GM21723 (cell line): ENCODE measurements around the gene THAP3.

Experiments used
- ATAC-seq: cut with Tn5 transposase; IDR thresholded peaks from one replicate; pipeline ENCODE4 v1.9.1; 2021; ENCODE audit warnings: mild to moderate bottlenecking, moderate library complexity; ENCODE audit not compliant: unreplicated experiment

THAP3 gene

DNA sequence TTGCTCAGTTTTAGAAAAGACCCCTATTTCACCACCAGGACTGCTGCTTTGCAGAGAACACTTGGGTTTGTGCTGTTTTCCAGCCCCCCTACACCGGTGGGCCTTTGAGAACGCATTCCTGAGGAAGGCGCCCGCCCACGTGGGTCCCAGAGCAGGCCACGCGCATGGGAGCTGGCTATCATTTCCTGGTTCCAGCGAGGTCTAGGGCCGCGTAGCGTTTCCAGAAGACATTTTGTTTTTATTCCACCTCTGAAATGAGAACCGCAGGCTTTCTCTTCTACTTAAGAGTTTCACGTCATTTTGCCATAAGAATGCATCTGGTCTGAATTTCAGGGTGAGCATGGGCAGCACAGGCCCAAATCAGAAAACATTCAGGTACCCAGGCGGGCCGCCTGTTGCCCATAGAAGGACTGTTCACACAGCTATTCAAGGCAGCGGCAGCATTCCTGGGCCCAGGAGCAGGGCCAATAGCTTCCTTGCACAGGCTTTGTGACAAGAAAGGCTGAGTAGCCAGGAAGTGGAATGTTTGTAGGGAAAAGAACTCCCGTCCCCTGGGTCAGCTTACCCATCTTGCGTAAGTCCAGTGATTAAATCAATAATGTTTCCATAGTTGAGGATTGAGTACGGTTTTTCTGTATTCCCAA is 20.6 kb upstream of the THAP3 start:
- no peak for ATAC-seq

DNA sequence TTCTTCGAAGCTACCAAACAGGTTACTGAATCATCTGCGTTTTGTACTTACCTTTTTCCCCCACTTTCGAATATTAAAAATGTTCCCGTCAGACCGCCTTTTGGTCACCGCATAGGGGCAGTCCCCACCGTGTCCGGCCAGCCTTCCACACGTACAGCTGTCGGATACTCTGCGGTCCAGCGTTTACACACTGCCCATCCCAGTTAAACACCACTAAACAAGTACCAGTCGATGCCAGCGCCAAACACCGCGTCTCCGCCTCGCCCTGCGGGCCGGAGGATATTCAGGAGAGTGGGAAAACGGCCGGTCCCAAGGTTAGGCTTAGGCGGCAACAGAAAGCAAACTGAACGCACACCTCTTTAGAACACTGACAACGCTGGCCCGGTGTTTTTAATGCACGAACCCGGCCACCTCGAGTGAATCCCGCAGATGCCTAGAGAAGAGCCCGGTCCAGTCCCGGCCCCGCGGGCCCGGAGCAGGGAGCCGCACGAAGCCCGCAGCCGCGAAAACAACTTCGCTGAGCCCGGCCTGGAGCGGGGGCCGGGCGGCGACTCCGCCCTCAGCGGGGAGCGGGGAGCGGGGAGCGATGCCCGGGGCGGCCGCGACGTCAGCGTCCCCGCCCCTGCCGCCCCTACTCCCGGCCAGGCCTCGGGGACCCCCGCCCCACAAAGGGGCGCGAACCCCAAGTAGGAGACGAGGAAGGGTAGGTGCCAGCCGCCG is 11.9 kb upstream of the THAP3 start:
- peak; percentile 36 for ATAC-seq

DNA sequence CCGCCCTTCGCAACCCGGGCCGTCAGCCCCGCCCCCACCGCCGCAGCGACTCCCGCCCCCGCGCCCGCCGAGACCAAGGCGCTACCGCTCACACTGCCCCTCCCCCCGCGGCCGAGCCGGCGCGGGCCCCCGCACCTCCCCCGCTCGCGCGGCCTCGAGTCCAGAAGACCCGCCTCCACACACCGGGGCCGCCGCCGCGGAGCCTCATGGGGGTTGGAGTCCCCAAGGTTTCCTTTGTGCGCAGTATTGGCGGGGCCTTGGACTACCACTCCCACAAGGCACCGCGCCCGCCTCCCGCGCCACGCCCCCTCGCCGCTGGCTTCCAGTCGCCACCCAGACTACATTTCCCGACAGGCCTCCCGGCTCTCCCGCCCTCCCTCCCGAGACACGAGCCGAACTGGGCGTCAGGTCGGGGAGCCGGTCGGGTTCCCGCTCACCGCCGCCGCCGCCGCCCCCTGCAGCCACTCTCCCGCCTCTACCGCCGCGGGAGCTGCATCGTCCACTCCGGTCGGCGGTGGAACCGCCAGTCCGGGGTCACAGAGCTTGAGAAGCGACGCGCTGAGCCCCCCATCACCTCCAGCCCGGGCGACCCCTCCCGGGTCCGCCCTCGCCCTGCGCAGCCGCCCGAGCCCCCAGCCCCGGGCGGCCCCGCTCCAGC is 11.2 kb upstream of the THAP3 start, which contains the start of gene PHF13:
Gene PHF13, plus strand, starts transcription at position 371 of the 658 bp plus-strand sequence. CDS start 336 bp downstream, outside the sequence.
- ATAC-seq = peak; percentile 92

DNA sequence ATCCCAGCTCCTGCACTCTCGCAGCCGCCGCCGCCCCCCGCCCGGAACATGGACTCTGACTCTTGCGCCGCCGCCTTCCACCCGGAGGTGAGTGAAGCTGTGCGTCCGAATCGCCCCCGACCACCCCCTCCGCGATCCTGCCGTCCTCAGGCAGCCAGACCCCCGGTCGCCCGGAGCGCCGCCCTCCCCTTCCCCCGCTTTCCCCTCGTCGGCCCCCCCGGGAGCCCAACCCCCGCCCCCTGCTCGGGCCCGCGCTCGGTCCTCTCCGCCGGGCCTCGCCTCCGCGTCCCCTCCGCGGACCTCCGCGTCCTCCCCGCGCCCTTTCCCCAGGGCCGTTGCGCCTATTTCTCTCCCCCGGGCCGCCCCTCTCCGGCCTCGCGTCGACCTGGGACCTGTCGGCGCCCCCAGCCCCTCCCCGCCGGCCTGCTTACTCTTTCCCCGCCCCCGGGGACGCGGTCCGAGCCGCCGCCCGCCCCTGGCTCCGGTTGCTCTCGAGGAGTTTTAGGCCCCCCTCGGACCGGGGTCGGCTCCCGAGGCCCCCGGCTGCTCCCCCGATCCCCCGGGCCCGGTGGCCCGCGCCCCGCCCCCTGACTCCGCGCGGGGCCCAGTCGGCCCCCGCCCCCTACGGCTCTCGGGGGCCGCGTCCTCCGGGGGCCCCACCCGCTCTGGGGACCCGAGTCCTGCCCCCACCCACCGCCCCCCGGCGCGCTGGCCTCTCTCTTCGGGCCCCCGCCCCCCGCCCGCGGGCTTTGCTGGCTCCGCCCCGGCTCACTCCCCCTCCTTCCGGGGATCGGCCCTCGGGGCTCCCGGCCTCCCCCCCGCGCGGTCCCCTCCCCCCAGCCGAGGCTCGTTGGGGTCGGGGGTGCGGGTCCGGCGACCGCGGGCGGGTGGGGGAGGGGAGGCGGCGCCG is 10.4 kb upstream of the THAP3 start:
- no peak for ATAC-seq

DNA sequence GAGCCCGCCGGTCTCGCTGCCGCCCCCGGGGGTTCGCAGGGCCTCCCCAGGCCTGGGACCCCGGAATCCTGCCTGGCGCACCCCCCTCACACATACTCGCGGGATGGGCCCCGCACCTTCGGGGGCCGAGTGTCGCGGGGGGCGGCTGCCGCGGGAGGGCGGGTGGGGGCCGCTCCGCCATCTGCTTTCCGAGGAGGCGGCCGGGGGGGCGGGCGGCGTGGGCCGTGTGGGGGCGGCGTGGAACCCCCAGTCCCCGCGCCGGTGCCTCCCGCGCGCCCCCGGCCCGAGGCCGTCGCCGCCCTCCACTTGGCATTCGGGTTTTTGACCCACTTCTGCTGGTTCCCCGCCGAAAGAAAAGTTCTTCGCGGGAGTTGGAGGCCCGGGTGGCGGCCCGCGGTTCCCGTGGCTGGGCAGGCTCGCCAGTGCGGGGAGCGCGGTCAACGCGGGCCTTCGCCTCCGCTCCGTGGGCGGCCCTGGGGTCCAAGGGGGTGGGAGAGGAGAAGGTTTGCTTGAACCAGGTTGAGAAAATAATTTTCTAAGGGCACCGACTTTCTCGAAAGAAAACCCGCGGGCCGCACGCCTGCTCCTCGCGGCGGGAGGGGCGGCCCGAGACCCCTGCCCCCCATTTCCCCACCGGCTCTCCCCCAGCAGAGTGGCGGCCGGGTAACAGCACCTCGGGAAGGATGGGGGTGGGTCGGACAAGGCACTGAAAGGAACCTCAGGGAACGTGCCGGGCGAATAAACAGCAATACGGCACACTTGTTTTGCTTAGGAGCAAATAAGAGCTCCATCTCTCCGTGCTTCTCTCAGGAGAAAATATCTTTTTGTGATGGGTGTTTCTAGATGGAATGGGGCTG is 9.5 kb upstream of the THAP3 start:
- no peak for ATAC-seq

DNA sequence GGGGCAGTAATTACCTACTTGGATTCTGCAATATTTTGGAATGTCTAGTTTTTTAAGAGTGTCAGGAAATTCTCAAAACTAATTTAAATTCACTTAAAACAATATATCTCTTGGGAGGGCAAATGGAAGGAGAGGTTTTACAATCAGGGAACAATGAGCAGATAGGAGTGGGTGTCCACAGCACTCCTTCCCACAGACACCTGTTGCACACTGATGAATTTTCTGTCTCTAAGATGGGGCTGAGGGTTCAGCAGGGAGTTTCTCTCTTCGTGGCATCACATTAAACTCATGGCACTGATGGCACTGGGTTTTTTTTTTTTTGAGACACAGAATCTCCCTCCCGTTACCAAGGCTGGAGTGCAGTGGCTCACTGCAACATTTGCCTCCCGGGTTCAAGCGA is 5.6 kb upstream of the THAP3 start:
- no peak for ATAC-seq

DNA sequence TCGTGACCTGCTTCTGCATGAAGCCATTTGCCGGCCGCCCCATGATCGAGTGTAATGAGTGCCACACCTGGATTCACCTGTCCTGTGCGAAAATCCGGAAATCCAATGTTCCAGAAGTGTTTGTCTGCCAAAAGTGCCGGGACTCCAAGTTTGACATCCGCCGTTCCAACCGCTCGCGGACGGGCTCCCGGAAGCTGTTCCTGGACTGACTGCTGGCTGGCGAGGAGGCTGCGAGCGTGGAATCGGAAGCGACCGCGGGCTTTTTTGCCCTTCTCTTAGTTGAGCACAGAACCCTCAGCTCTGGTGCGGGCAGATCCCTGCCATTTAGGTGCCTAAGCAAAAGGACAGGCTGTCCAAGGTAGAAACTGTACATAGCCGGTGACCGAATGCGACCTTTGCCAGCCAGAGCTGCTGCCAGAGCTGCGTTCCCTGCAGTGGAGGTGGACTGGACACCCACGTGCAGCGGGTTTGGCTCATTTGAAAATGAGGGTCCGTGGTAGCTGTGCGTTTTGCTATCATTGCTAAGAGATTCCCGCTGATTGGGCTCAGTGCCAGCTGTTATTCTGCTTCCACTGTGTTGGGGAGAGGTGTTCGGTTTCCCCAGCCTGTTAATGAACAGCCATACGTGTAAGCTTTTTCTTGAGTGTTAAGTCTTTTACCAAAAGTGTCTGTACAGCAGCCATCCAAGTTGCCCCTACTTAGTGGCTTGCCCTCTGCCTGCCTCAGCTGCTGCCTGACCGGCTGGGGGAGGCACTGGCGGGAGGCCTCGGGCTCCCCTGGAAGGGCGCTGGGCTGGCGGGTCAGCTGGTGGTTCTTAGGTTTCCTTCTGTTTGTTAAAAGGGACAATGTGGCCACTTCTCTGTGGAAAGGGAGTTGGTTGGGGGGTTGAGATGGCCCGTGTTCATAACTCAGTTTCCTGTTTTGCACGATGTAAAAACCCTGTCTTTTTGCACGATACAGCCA is 3.0 kb upstream of the THAP3 start:
- no peak for ATAC-seq

DNA sequence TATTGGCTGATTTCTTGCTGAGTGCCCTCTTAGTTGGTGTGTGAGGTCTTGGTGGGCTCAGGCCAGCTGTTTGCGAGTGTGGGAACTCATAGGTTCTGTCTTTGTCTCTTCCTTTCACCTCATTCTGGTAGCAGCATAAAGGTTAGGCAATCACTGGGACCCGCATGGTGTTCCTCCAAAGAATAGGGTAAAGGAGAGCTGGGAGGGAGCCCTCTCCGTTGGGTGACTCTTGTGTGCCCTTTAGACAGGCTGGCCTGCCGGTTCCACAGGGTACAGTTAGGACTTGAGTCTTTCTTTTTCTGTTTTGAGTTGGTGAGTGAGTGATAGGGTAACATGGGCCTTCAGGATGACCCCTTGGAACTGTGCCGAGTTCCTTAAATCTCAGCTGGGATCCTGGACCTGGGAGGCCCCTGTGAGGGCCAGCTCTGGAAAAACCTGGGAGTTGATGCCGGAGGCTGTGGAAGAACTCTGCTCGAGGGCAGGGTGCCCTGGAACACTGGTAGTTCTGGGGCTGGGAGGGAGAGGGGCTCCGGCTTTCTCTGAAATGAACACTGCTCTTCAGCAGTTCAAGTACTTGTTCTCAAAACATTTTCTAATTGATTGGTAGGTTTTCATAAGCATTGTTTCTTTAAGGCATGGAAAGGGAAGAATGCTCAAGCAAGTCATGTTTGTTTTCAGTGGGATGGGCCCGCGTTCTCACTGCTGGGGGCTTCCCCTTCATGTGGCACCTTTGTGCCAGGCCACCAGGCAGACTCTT is 2.1 kb upstream of the THAP3 start:
- ATAC-seq = no peak

DNA sequence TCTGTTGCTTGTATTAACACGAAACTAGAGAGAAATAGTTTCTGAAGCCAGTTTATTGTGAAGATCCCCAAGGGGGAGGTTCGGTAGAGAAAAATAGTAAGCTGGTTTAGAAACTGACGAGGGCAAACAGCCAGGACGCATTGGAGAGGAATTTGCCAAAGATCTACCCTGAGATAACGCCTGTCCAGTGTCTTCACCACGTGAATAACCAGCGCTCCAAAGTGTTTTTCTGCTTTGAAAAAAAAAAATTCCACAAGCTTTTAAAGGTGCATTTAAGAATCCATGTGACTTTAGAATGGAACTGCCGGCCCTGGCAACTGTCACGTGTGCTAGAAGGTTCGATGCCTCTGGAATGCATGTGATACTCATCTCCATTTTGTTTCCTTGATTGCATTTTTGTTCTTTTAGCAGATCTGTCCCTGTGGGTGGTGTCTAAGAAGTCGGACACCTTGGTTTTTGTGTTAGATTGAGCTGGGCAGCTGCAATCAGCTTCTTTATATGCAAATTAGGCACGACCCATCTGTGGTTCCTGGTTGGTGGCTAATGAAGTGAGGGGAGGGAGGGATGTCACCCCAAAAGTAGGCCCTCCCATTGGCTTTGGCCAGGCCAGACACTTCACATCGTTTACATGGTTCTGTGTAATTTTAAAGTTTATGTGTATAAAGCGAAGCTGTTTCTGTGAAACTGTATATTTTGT is 1.3 kb upstream of the THAP3 start:
- no peak for ATAC-seq

DNA sequence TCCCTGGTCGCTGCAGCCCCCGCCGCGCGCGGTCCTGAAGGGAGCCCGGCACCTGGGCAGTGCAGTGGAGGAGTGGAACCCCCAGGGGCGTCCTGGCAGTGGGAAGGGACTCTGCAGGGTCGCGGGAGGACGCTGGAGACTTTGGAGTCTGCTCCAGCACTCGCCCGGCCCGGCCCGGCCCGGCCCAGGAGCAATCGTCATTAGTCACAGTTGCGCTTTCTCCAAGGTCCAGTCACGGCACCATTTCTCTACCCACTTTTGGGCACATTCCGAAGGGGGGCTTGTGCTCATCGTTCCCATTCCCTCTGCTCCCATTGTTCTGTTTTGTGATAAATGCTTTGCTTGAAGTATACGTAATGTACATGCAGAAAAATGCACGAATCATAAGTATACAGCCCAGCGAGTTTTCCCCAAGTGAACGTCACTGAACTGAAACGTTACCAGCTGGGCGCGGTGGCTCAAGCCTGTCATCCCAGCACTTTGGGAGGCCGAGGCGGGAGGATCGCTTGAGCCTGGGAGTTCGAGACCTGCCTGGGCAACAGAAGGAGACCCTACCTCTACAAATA is 999 bp downstream of the THAP3 start:
- no peak for ATAC-seq

DNA sequence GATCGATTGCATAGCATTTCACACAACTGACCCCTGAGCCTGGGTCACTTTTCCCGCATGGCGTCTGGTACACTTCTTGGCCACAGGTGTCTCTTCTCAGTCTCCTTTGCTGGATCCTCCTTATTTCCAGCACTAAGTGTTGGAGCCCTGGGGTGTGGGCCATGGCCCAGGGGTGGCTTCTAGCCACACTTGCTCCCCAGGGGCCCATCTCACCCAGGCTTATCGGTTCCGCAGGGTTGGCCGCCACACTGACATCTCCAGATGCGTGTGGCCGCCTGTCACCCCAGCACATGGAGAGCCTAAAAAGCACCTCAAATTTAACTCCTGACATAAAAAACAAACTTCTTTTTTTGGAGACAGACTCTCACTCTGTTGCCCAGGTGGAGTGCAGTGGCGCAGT is 2.4 kb downstream of the THAP3 start:
- no peak for ATAC-seq

DNA sequence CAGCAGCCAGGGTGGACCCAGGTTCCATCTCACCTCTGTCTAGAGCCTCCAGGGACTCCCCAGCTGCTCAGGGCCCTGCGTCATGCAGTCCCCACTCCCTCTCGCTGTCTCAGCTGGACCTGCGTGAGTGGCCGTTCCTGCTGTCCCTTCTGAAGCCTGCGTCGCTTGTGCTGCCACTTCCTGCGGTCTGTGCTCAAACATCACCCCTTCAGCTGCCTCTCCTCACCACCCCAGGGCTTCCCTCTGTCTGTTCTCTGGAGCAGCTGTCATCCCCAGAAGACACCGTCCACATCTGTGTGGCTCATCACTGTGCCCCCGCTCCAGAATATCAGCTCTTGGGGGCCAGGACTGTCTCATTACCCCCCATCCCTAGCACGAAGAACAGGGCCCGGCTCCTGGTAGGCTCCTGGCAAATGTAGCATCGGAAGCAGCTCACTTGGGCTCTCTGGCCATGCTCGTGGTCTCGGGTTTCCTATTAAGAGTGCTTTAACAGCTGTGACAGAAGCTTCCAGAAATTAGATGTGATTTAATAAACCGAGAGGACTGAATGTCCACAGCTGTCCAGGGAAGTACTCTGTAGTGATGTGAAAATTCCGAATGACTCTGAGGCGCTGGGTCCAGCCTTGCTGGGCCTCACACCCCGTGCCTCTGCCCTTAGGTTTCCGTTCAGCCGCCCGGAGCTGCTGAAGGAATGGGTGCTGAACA is 3.3 kb downstream of the THAP3 start:
- ATAC-seq = no peak

DNA sequence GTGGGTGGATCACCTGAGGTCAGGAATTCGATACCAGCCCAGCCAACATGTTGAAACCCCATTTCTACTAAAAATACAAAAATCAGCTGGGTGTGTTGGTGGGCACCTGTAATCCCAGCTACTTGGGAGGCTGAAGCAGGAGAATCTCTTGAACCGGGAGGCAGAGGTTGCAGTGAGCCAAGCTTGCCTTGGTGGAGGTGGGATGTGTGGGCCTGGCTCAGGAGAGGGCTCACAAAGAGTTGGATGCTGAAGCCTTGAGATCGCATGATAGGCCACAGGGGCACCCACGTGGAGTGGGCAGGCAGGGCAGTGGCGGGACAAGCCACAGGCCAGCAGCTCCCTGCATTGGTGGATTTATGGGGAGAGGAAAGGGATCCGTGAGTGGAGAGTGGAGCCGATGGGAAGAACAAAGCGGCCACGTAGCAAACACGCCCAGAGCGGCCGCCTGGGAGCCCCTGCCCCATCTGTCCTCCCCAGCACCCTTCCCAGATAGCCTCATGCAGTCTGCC is 4.4 kb downstream of the THAP3 start:
- no peak for ATAC-seq

DNA sequence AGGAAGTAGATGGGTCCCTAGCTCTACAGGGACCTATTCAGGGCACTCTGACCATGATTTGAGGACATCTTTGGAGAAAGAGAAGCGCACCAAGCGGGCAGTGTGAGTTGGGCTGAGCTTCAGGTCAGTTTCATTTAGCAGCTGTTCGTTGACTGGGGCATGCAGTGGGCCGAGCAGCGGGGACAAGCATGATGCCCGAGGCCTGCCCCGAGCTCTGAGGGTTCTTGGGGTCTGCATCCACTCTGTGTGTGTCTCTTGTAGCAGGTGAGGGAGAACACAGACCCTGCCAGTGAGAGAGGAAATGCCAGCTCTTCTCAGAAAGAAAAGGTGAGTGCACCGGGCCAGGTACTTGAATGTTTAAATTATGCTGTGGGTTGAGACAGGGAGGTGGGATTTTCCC is 5.4 kb downstream of the THAP3 start:
- no peak for ATAC-seq

DNA sequence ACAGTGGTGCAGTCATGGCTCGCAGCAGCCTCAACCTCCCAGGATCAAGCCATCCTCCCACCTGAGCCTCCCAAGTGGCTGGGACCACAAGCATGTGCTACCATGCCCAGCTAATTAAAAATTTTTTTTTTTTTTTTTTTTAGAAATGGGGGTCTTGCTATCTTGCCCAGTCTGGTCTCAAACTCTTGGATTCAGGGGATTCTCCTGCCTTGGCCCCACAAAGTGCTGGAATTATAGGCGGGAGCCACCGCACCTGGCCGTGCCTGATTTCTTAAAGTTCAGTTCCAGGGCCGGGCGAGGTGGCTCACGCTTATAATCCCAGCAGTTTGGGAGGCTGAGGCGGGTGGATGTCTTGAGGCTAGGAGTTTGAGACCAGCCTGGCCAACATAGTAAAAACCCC is 6.4 kb downstream of the THAP3 start:
- ATAC-seq = no peak
